Activated naive CD8-positive, alpha-beta T cell treated with anti-CD3 and anti-CD28 coated beads, Interleukin-2, amount 10 ng/mL, durations not matched to agents 7 days and 5 days (primary cell): ENCODE measurements around the gene CALM1. TPM values are rescaled to one million over a fixed set of nuclear protein-coding genes. Genes with fewer than 3 reads are reported as not detected.
A peak's percentile ranks its signal among the peaks of the same experiment; 100 is the strongest.

ENCODE experiments used
- ATAC-seq: fragments of 150-1000 bp; cut with Tn5 transposase; one replicate; pipeline ENCODE4 v1.10.0; 2021; ENCODE audit warnings: low read depth, moderate library complexity
- POLR2A ChIA-PET: fragments of 350-600 bp; sonication (Branson Sonifier 250); formaldehyde crosslinking; loops from one replicate; lab custom pipeline; 2021; ENCODE audit warnings: antibody characterized with exemption; lab: Charles Lee
- DNase-seq: peaks from one replicate; pipeline ENCODE4 v3.0.0; 2021
- H3K27ac Mint-ChIP-seq: one replicate; pipeline ENCODE4 v1.8.0; 2022; ENCODE audit warnings: mild to moderate bottlenecking, mixed read lengths
- H3K27me3 Mint-ChIP-seq: one replicate; pipeline ENCODE4 v1.8.0; 2022; ENCODE audit warnings: mild to moderate bottlenecking, moderate library complexity, mixed read lengths
- H3K36me3 Mint-ChIP-seq: one replicate; pipeline ENCODE4 v1.8.0; 2021; ENCODE audit warnings: mild to moderate bottlenecking, mixed read lengths
- H3K4me1 Mint-ChIP-seq: one replicate; pipeline ENCODE4 v1.8.0; 2021; ENCODE audit warnings: mixed read lengths
- H3K4me3 Mint-ChIP-seq: one replicate; pipeline ENCODE4 v1.8.0; 2022; ENCODE audit warnings: mild to moderate bottlenecking, moderate library complexity, mixed read lengths
- H3K9me3 Mint-ChIP-seq: one replicate; pipeline ENCODE4 v1.8.0; 2021; ENCODE audit warnings: mixed read lengths
- total RNA-seq, 2 experiments: library from RNA; stranded (reverse); gene quantifications; one replicate each; pipeline ENCODE4 v1.2.3, GENCODE V29; 2021

Gene CALM1
- total RNA-seq, result 100 to 1,000 TPM; 682 to 687 TPM

GRCh38 chr14:90396341-90397339 lies at the start of gene CALM1:
TSS of gene CALM1 (plus strand) at chr14:90397029. CDS start at chr14:90397231, 202 bp downstream.
- H3K36me3 Mint-ChIP-seq, result peaks cover 27% of the 10 kb centered on the region
- H3K27ac Mint-ChIP-seq, result peak within 1 kb of the TSS; percentile 97
- peaks cover 3% of the 10 kb centered on the region for H3K27me3 Mint-ChIP-seq
- peak within 1 kb of the TSS; percentile 98 for H3K4me3 Mint-ChIP-seq
- peaks cover 31% of the 10 kb centered on the region for H3K4me1 Mint-ChIP-seq
- no peaks in the 10 kb centered on the region for H3K9me3 Mint-ChIP-seq
- peak; percentile 65 for ATAC-seq
- DNase-seq, result peak; percentile 98
- POLR2A ChIA-PET, result interaction anchor here (0.6 to 10.1 kb wide), 10 partner anchors 9 to 362 kb away, joined by 3 to 386 read pairs (median 4); partner anchors contain the start of gene PSMC1

DNA sequence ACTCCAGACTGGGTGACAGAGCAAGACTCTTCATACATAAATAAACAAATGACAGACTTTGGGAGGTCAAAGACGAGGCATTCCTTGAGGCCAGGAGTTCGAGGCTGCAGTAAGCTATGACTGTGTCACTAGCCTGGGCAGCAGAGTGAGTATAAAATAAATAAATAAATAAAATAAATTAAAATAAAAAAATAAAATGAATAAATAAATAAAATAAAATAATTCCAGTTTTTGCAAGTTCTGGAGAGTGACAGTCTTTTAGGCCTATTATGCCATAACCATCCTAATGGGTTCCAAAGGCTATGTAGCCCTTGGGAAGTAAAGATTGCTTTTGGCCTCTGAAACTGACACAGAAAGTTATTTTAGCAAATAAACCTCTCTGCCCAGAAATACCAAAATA lies 48.6 kb upstream of the CALM1 start:
- H3K27ac Mint-ChIP-seq, result no peak overlapping the region
- H3K36me3 Mint-ChIP-seq, result no peaks in the 10 kb centered on the region
- ATAC-seq, result no peak
- H3K27me3 Mint-ChIP-seq, result peaks cover 1% of the 10 kb centered on the region
- POLR2A ChIA-PET, result no interaction called here
- no peaks in the 10 kb centered on the region for H3K9me3 Mint-ChIP-seq
- H3K4me3 Mint-ChIP-seq, result no peak overlapping the region
- no peaks in the 10 kb centered on the region for H3K4me1 Mint-ChIP-seq
- no peak for DNase-seq

DNA sequence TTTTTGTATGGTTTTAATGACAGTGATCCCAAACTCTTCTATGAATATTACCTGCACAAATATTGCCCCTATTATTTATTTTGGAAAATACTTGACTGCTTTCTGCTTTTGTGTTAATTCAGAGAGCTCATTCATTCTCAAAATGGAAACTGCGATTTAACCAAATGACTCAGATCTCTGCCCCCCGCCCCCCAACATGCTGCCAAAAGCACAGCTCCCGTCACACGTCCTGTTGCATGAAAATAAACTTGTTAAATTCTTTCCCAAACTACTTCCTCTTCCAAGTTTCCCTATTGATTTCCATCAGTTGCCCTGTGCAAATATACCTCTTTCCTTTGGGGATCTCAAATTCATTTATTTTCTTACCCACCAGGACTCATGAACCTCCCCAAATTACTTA lies 47.1 kb upstream of the CALM1 start:
- POLR2A ChIA-PET, result no interaction called here
- Mint-ChIP-seq H3K27me3 (peaks cover 4% of the 10 kb centered on the region), H3K4me3 (no peak overlapping the region), H3K9me3 (no peaks in the 10 kb centered on the region), H3K27ac (no peak overlapping the region), H3K4me1 (no peaks in the 10 kb centered on the region), H3K36me3 (no peaks in the 10 kb centered on the region)
- no peak for ATAC-seq
- DNase-seq, result no peak

- ATAC-seq (no peak), DNase-seq (no peak)
- Mint-ChIP-seq H3K4me1 (no peaks in the 10 kb centered on the region), H3K27me3 (peaks cover 7% of the 10 kb centered on the region), H3K9me3 (no peaks in the 10 kb centered on the region), H3K27ac (no peak overlapping the region), H3K36me3 (no peaks in the 10 kb centered on the region), H3K4me3 (no peak overlapping the region)
- POLR2A ChIA-PET, result no interaction called here
These were observed 42.1 kb upstream of the CALM1 start for GRCh38 chr14:90354551-90355298.

DNA sequence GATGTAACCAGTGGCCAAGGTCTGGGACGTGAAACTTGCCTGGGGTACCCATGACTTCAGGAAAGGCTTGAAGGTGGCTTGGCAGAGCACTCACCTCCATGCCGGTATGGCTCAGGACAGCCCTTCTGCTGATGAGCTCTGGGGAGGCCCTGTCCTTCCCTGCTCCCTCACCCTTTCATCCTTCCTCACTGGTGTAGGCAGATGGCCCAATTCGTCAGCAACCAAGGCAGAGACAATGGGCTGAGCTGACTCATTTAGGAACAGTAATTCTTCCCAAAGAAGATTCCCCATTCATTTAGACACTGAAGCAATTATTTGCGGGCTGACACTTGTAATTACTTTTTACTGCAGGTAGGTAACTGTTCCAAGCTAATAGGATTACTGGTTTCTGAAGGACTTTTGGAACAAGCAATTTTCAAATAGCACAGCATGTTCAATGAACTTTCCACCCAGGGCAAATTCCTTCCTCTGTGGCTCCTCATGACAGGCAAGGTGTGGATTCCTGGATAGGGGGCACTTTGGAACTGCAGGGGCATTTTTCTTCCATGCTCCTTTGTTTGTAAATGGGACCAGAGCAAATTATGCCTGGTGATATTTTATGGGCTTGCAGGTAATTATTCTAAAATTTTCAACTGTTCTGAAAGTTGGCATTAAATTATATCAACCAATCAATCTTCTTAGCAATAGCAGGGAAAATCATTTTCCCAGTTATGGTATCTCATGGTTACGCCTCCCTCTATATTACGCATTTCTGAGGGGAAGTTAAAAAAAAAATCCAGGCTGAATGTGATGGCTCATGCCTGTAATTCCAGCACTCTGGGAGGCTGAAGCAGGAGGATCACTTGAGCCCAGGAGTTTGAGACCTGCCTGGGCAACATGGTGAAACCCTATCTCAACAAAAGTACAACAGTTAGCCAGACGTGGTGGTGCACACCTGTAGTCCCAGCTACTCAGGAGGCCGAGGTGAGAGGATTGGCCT lies 41.0 kb upstream of the CALM1 start:
- Mint-ChIP-seq H3K4me3 (no peak overlapping the region), H3K36me3 (no peaks in the 10 kb centered on the region), H3K4me1 (no peaks in the 10 kb centered on the region), H3K27me3 (peaks cover 6% of the 10 kb centered on the region), H3K27ac (no peak overlapping the region), H3K9me3 (no peaks in the 10 kb centered on the region)
- no peak for ATAC-seq
- POLR2A ChIA-PET, result no interaction called here
- no peak for DNase-seq

GRCh38 chr14:90356925-90357324 lies 39.9 kb upstream of the CALM1 start:
- no peak overlapping the region for H3K4me3 Mint-ChIP-seq
- H3K27ac Mint-ChIP-seq, result no peak overlapping the region
- no peaks in the 10 kb centered on the region for H3K36me3 Mint-ChIP-seq
- ATAC-seq (no peak), DNase-seq (no peak)
- peaks cover 6% of the 10 kb centered on the region for H3K27me3 Mint-ChIP-seq
- POLR2A ChIA-PET, result no interaction called here
- H3K9me3 Mint-ChIP-seq, result no peaks in the 10 kb centered on the region
- H3K4me1 Mint-ChIP-seq, result no peaks in the 10 kb centered on the region

DNA sequence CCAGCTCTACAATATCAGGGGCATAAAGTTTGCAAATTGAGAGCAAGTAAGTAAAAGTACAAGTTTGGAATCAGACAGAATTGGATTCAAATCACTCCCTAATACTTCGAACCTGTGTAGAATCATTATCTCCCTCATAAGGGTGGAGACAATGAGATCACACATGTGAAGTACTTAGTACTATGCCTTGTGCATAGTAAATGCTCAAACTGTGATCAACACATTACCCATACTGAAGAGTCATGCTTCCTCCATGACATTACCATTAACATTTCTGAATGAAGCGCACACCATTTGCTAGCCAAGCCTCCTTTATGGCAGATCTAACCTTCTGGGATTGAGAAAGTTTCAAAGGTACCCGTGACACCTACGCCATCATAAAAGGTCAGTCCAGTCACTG lies 38.5 kb upstream of the CALM1 start:
- Mint-ChIP-seq H3K9me3 (no peaks in the 10 kb centered on the region), H3K36me3 (no peaks in the 10 kb centered on the region), H3K4me1 (no peaks in the 10 kb centered on the region), H3K27ac (no peak overlapping the region), H3K4me3 (no peak overlapping the region), H3K27me3 (peaks cover 8% of the 10 kb centered on the region)
- no peak for ATAC-seq
- DNase-seq, result no peak
- POLR2A ChIA-PET, result no interaction called here

- Mint-ChIP-seq H3K27me3 (peaks cover 6% of the 10 kb centered on the region), H3K9me3 (no peaks in the 10 kb centered on the region), H3K4me1 (no peaks in the 10 kb centered on the region), H3K27ac (no peak overlapping the region), H3K36me3 (no peaks in the 10 kb centered on the region), H3K4me3 (no peak overlapping the region)
- no peak for ATAC-seq
- POLR2A ChIA-PET, result no interaction called here
- DNase-seq, result no peak
These were observed 34.8 kb upstream of the CALM1 start for GRCh38 chr14:90361865-90362557.

- Mint-ChIP-seq H3K27me3 (peaks cover 6% of the 10 kb centered on the region), H3K4me3 (no peak overlapping the region), H3K36me3 (no peaks in the 10 kb centered on the region), H3K4me1 (no peaks in the 10 kb centered on the region), H3K9me3 (no peaks in the 10 kb centered on the region), H3K27ac (no peak overlapping the region)
- POLR2A ChIA-PET, result no interaction called here
- no peak for DNase-seq
- no peak for ATAC-seq
These were observed 34.3 kb upstream of the CALM1 start for GRCh38 chr14:90362558-90362896.

GRCh38 chr14:90368946-90369721 lies 27.7 kb upstream of the CALM1 start:
- DNase-seq, result no peak
- H3K4me1 Mint-ChIP-seq, result no peaks in the 10 kb centered on the region
- no peaks in the 10 kb centered on the region for H3K36me3 Mint-ChIP-seq
- POLR2A ChIA-PET, result no interaction called here
- H3K9me3 Mint-ChIP-seq, result no peaks in the 10 kb centered on the region
- peak; percentile 76 for ATAC-seq
- H3K27ac Mint-ChIP-seq, result no peak overlapping the region
- H3K4me3 Mint-ChIP-seq, result no peak overlapping the region
- H3K27me3 Mint-ChIP-seq, result no peaks in the 10 kb centered on the region

DNA sequence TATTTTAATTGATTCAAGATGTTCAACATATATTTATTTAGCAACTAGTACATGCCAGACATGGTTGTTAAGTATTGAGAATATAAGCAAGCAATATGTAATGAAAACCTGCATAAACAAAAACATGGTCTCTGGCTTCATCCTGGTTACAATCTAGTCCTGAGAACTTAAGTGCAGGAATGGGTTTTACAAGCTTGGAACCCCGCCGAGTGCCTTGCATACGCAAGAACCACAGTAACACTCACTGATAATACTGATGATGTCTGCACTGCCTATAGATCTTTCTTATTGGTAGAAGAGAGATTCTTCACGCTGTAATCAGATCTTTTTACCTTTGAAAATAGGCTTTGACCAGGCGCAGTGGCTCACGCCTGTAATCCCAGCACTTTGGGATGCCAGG lies 22.9 kb upstream of the CALM1 start:
- H3K4me3 Mint-ChIP-seq, result no peak overlapping the region
- no peak for ATAC-seq

DNA sequence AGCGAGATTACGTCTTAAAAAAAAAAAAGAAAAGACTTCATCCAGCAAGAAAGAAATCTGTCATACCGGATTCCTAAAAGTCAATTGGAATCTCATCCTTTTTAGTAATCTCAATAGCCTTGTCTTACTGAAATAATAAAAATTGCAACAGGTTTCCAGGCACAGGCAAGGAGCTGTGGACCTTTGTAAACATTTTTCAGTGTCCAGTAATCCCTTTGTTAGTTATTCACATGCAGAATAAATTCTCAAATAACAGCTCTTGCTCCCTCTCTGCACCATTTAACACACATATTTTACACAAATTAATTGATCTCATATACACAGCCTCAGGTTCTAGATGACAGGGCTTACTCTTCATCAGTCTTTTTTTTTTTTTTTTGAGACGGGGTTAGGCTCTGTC lies 22.0 kb upstream of the CALM1 start:
- Mint-ChIP-seq H3K4me3 (no peak overlapping the region), H3K36me3 (no peaks in the 10 kb centered on the region), H3K27ac (no peak overlapping the region), H3K27me3 (no peaks in the 10 kb centered on the region), H3K9me3 (no peaks in the 10 kb centered on the region), H3K4me1 (peaks cover 3% of the 10 kb centered on the region)
- DNase-seq, result no peak
- POLR2A ChIA-PET, result interaction anchor here (0.7 to 1.6 kb wide), 2 partner anchors 22 to 59 kb away, joined by 4 to 5 read pairs; partner anchors contain the start of gene CALM1
- no peak for ATAC-seq

More for the DNA sequence above, 22.9 kb upstream of the CALM1 start:
- H3K9me3 Mint-ChIP-seq, result no peaks in the 10 kb centered on the region
- H3K27me3 Mint-ChIP-seq, result no peaks in the 10 kb centered on the region
- H3K36me3 Mint-ChIP-seq, result no peaks in the 10 kb centered on the region
- peaks cover 2% of the 10 kb centered on the region for H3K4me1 Mint-ChIP-seq
- DNase-seq, result no peak
- H3K27ac Mint-ChIP-seq, result no peak overlapping the region
- POLR2A ChIA-PET, result interaction anchor here (1.6 kb wide), 1 partner anchor 23 kb away, joined by 4 read pairs; the partner anchor contains the start of gene CALM1
